ENCODE measurements around the gene ABCB4. TPM values are rescaled to one million over a fixed set of nuclear protein-coding genes. Genes with fewer than 3 reads are reported as not detected.

Gene ABCB4
- total RNA-seq, 1 donor from 2014 or later, result 4.0 TPM

- no peak for DNase-seq (ENCODE audit: low spot score)
Observed at GRCh38 chr7:87424075-87424474, 51.4 kb downstream of the ABCB4 start.

GRCh38 chr7:87420173-87420572 is 55.3 kb downstream of the ABCB4 start:
- no peak for DNase-seq (ENCODE audit: low spot score)

- peak; percentile 67 for DNase-seq (ENCODE audit: low spot score)
Observed at GRCh38 chr7:87416682-87417587, 58.5 kb downstream of the ABCB4 start.

GRCh38 chr7:87414794-87415188 is 60.7 kb downstream of the ABCB4 start:
- no peak for DNase-seq (ENCODE audit: low spot score)

GRCh38 chr7:87413951-87414793 is 61.3 kb downstream of the ABCB4 start:
- no peak for DNase-seq (ENCODE audit: low spot score)

- DNase-seq (ENCODE audit: low spot score), result no peak
Observed at GRCh38 chr7:87413029-87413428, 62.5 kb downstream of the ABCB4 start.

GRCh38 chr7:87411186-87411585 is 64.3 kb downstream of the ABCB4 start:
- DNase-seq (ENCODE audit: low spot score), result no peak

GRCh38 chr7:87404674-87405073 is 70.8 kb downstream of the ABCB4 start:
- DNase-seq (ENCODE audit: low spot score), result no peak

- DNase-seq (ENCODE audit: low spot score), result no peak
Observed at GRCh38 chr7:87398446-87398845, 77.0 kb downstream of the ABCB4 start.

- DNase-seq (ENCODE audit: low spot score), result no peak
Observed at GRCh38 chr7:87395442-87396020, 79.9 kb downstream of the ABCB4 start.

- DNase-seq (ENCODE audit: low spot score), result no peak
Observed at GRCh38 chr7:87391020-87391701, 84.3 kb downstream of the ABCB4 start.

- DNase-seq (ENCODE audit: low spot score), result no peak
Observed at GRCh38 chr7:87380905-87381304, 94.6 kb downstream of the ABCB4 start.

- no peak for DNase-seq (ENCODE audit: low spot score)
Observed at GRCh38 chr7:87375662-87376435, 99.6 kb downstream of the ABCB4 start.

- DNase-seq (ENCODE audit: low spot score), result no peak
Observed at GRCh38 chr7:87370660-87371180, 104.8 kb downstream of the ABCB4 start.

- DNase-seq (ENCODE audit: low spot score), result no peak
Observed at GRCh38 chr7:87369216-87369615, 106.3 kb downstream of the ABCB4 start.

GRCh38 chr7:87364246-87364645 is 111.2 kb downstream of the ABCB4 start:
- DNase-seq (ENCODE audit: low spot score), result no peak

GRCh38 chr7:87363342-87363741 is 112.1 kb downstream of the ABCB4 start:
- no peak for DNase-seq (ENCODE audit: low spot score)

- no peak for DNase-seq (ENCODE audit: low spot score)
Observed at GRCh38 chr7:87361320-87361719, 114.2 kb downstream of the ABCB4 start.

- no peak for DNase-seq (ENCODE audit: low spot score)
Observed at GRCh38 chr7:87359366-87359765, 116.1 kb downstream of the ABCB4 start.

- no peak for DNase-seq (ENCODE audit: low spot score)
Observed at GRCh38 chr7:87356448-87356847, 119.0 kb downstream of the ABCB4 start.

- no peak for DNase-seq (ENCODE audit: low spot score)
Observed at GRCh38 chr7:87354749-87355148, 120.7 kb downstream of the ABCB4 start.

Data from ureter (tissue), 1 donor.